ENCODE measurements around the gene MPZL2.

Gene MPZL2

DNA sequence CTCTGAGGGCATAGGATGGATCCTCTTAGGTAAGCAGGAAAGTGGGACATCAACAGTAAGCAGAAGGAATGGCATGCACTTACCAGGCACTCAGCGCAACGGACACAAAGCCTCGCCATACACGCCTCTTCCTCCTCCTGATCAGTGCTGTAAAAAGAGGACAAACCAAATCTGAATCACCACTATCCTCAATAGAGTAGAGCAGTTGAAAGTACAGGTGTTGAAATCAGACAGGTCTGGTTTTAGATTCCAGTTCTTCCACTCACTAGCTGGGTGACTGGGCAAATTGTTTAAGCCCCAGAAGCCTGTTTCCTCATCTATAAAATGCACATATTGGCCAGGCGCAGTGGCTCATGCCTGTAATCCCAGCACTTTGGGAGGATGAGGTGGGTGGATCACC lies 30.7 kb downstream of the MPZL2 start:
- Histone ChIP-seq H3K4me3 (ENCODE audit: low read depth, low read length) (no peak overlapping the region), H3K36me3 (ENCODE audit: control insufficient read depth, insufficient read depth, low read length) (no peaks in the 10 kb centered on the region), H3K79me2 (no peaks in the 10 kb centered on the region), H3K27ac (no peak overlapping the region), H3K4me2 (ENCODE audit: low read length) (no peak overlapping the region), H2AFZ (no peak overlapping the region), H3K4me1 (no peaks in the 10 kb centered on the region), H3K9ac (no peak overlapping the region), H3K9me3 (ENCODE audit: control insufficient read depth, low read length) (no peaks in the 10 kb centered on the region), H3K27me3 (ENCODE audit: control insufficient read depth, insufficient read depth, low read length) (no peaks in the 10 kb centered on the region)
- TF ChIP-seq, protein P1, sequence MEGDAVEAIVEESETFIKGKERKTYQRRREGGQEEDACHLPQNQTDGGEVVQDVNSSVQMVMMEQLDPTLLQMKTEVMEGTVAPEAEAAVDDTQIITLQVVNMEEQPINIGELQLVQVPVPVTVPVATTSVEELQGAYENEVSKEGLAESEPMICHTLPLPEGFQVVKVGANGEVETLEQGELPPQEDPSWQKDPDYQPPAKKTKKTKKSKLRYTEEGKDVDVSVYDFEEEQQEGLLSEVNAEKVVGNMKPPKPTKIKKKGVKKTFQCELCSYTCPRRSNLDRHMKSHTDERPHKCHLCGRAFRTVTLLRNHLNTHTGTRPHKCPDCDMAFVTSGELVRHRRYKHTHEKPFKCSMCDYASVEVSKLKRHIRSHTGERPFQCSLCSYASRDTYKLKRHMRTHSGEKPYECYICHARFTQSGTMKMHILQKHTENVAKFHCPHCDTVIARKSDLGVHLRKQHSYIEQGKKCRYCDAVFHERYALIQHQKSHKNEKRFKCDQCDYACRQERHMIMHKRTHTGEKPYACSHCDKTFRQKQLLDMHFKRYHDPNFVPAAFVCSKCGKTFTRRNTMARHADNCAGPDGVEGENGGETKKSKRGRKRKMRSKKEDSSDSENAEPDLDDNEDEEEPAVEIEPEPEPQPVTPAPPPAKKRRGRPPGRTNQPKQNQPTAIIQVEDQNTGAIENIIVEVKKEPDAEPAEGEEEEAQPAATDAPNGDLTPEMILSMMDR (IDR thresholded peaks at IDR 0.05), result no peak

DNA sequence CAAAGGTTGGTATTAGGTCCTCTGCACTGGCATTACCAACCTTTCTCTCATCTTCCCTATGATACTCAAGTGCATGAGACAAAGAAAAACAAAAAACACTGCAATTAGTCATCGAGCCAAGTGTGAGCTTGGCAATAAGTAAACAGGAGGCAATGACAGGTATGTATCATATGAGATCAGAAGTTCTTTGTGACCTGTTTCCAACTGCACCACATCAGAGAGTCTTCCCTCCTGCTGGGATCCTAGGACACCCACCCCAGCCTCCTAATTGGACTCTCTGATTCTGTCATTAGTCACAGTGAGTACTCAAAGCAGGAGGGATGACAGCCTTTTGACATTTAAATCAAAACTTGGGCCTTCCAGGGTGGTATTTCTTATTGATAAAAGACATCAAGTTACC lies 31.4 kb downstream of the MPZL2 start:
- TF ChIP-seq, protein P1 (IDR thresholded peaks at IDR 0.05), result no peak
- no peaks in the 10 kb centered on the region for H3K79me2 ChIP-seq
- no peaks in the 10 kb centered on the region for H3K9me3 ChIP-seq (ENCODE audit: control insufficient read depth, low read length)
- no peaks in the 10 kb centered on the region for H3K4me1 ChIP-seq
- H3K27ac ChIP-seq, result no peak overlapping the region
- H3K9ac ChIP-seq, result no peak overlapping the region
- no peaks in the 10 kb centered on the region for H3K27me3 ChIP-seq (ENCODE audit: control insufficient read depth, insufficient read depth, low read length)
- H3K36me3 ChIP-seq (ENCODE audit: control insufficient read depth, insufficient read depth, low read length), result no peaks in the 10 kb centered on the region
- H3K4me2 ChIP-seq (ENCODE audit: low read length), result no peak overlapping the region
- H3K4me3 ChIP-seq (ENCODE audit: low read depth, low read length), result no peak overlapping the region
- H2AFZ ChIP-seq, result no peak overlapping the region

DNA sequence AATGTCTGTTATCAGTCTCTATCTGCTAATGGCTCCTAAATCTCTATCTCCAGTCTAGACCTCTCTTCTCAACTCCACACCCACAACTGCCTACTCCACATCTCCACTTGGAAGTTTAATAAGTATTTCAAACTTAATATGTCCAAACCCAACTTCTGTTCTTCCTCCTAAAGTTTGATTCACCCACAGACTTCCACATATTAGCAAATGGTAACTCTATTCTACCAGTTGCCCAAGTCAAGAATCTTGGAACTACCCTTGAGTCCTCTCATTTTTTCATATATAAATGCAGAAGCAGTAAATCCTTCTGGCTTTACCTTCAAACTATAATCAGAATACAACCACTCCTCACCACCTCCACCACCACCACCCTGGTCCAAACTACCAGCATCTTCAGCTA lies 32.6 kb downstream of the MPZL2 start:
- no peaks in the 10 kb centered on the region for H3K9me3 ChIP-seq (ENCODE audit: control insufficient read depth, low read length)
- no peak overlapping the region for H2AFZ ChIP-seq
- H3K9ac ChIP-seq, result no peak overlapping the region
- no peaks in the 10 kb centered on the region for H3K36me3 ChIP-seq (ENCODE audit: control insufficient read depth, insufficient read depth, low read length)
- TF ChIP-seq, protein P1 (IDR thresholded peaks at IDR 0.05), result no peak
- no peaks in the 10 kb centered on the region for H3K79me2 ChIP-seq
- H3K27me3 ChIP-seq (ENCODE audit: control insufficient read depth, insufficient read depth, low read length), result no peaks in the 10 kb centered on the region
- no peak overlapping the region for H3K4me3 ChIP-seq (ENCODE audit: low read depth, low read length)
- no peaks in the 10 kb centered on the region for H3K4me1 ChIP-seq
- H3K4me2 ChIP-seq (ENCODE audit: low read length), result no peak overlapping the region
- H3K27ac ChIP-seq, result no peak overlapping the region

DNA sequence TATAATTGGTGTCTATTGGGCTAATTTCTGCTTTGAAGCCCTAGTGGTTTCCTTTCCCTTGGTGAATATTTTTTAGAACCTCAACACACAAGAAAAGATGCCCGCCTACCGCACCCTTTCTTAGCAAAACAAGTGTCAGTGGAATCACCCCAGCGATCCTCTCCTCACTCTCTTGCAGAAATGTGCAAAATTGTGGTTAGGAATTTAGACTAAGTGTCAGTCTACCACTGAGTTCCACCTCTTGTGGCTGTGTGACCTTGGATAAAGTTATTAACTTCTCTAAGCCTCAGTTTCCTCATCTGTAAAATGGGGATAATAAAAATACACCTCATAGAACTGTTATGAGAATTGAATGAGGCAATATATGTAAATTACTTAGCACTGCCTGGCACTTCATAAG lies 34.0 kb downstream of the MPZL2 start:
- no peaks in the 10 kb centered on the region for H3K4me1 ChIP-seq
- TF ChIP-seq, protein P1 (IDR thresholded peaks at IDR 0.05), result no peak

DNA sequence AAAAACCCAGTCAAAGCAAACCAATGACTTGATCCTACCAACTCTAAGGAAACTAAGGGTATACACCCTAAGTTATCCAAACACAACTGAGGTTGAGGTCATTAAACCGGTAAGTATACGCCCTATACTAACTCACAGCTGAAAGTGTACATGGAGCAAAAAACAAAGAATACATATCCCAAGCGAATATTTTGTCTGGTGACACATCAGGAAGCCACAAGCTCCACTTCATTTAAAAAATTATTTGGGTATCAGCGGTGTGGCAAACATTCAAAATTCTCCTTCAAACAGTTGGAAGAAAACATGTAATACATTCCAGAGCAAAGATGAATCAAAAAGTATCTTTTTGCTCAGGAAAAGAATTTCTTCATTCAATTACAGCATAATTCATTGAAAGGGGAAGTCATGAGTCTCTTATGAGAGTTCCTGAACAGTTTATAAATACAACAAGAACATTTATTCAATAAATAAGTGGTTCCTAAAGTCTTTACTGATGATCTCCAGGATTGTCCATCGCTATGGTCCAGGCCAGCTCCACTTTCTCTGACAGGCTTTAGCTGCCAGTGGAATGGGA lies 34.7 kb downstream of the MPZL2 start:
- H3K4me1 ChIP-seq, result no peaks in the 10 kb centered on the region
- H3K4me2 ChIP-seq (ENCODE audit: low read length), result no peak overlapping the region
- no peaks in the 10 kb centered on the region for H3K27me3 ChIP-seq (ENCODE audit: control insufficient read depth, insufficient read depth, low read length)
- H3K36me3 ChIP-seq (ENCODE audit: control insufficient read depth, insufficient read depth, low read length), result no peaks in the 10 kb centered on the region
- no peak overlapping the region for H3K9ac ChIP-seq
- no peak overlapping the region for H3K4me3 ChIP-seq (ENCODE audit: low read depth, low read length)
- no peaks in the 10 kb centered on the region for H3K79me2 ChIP-seq
- H3K9me3 ChIP-seq (ENCODE audit: control insufficient read depth, low read length), result no peaks in the 10 kb centered on the region
- H2AFZ ChIP-seq, result no peak overlapping the region
- TF ChIP-seq, protein P1 (IDR thresholded peaks at IDR 0.05), result no peak
- H3K27ac ChIP-seq, result no peak overlapping the region

More for the DNA sequence above, 34.0 kb downstream of the MPZL2 start:
- Histone ChIP-seq H2AFZ (no peak overlapping the region), H3K9ac (no peak overlapping the region), H3K36me3 (ENCODE audit: control insufficient read depth, insufficient read depth, low read length) (no peaks in the 10 kb centered on the region), H3K4me2 (ENCODE audit: low read length) (no peak overlapping the region), H3K9me3 (ENCODE audit: control insufficient read depth, low read length) (no peaks in the 10 kb centered on the region), H3K4me3 (ENCODE audit: low read depth, low read length) (no peak overlapping the region), H3K27ac (no peak overlapping the region), H3K27me3 (ENCODE audit: control insufficient read depth, insufficient read depth, low read length) (no peaks in the 10 kb centered on the region), H3K79me2 (no peaks in the 10 kb centered on the region)

All from parathyroid adenoma (tissue), 2 donors.